Nephron (organoid): ENCODE measurements around the gene IL13RA2.
A peak's percentile ranks its signal among the peaks of the same experiment; 100 is the strongest.

Experiments
- H3K27ac Mint-ChIP-seq, 3 experiments: 2 replicates each; pipeline ENCODE4 v1.8.0; 2020; ENCODE audit warnings: mixed read lengths in 3 of 3, mild to moderate bottlenecking in 2 of 3, moderate library complexity in 1 of 3
- H3K27me3 Mint-ChIP-seq: 2 replicates; pipeline ENCODE4 v1.8.0; 2021; ENCODE audit warnings: low read depth, mild to moderate bottlenecking, moderate library complexity, mixed read lengths
- H3K36me3 Mint-ChIP-seq: 2 replicates; pipeline ENCODE4 v1.8.0; 2020; ENCODE audit warnings: low read depth, mixed read lengths
- H3K4me1 Mint-ChIP-seq: 2 replicates; pipeline ENCODE4 v1.8.0; 2020; ENCODE audit warnings: mixed read lengths
- H3K4me3 Mint-ChIP-seq, 3 experiments: 2 replicates each; pipeline ENCODE4 v1.8.0; 2020; ENCODE audit warnings: mild to moderate bottlenecking in 3 of 3, mixed read lengths in 3 of 3, moderate library complexity in 2 of 3
- H3K9me3 Mint-ChIP-seq: 2 replicates; pipeline ENCODE4 v1.8.0; 2020; ENCODE audit warnings: mixed read lengths
- TF ChIP-seq, protein P1 (sequence below), 3 experiments: fragments of 200-600 bp; sonication (generic); IDR thresholded peaks; one replicate each; pipeline ENCODE4 v1.5.0; 2021; ENCODE audit warnings: antibody characterized with exemption in 3 of 3; ENCODE audit not compliant: unreplicated experiment in 3 of 3

Gene IL13RA2

DNA sequence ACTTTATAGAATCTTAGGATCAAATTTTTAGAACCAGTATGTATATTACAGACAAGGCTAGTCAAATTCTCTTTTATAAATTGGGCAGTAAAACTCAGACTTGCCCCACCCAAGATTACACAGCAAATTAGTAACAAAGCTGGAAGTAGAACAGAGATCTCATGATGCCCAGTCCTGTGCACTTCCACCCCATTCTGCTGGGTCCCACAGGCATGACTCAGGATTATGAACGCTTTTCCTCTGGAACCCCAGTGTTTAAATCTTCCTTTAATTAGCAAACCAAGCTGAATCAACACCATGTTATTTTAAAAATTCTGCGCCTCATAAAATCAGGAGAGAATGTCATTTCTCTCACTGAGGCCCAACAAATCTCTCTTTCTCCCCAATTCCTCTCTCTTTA is 1.5 kb upstream of the IL13RA2 start:
- Mint-ChIP-seq H3K36me3 (no peaks in the 10 kb centered on the region), H3K4me3 (no peak overlapping the region), H3K9me3 (no peaks in the 10 kb centered on the region), H3K27me3 (no peaks in the 10 kb centered on the region), H3K4me1 (peaks cover 10% of the 10 kb centered on the region), H3K27ac (no peak overlapping the region)
- TF ChIP-seq, protein P1, sequence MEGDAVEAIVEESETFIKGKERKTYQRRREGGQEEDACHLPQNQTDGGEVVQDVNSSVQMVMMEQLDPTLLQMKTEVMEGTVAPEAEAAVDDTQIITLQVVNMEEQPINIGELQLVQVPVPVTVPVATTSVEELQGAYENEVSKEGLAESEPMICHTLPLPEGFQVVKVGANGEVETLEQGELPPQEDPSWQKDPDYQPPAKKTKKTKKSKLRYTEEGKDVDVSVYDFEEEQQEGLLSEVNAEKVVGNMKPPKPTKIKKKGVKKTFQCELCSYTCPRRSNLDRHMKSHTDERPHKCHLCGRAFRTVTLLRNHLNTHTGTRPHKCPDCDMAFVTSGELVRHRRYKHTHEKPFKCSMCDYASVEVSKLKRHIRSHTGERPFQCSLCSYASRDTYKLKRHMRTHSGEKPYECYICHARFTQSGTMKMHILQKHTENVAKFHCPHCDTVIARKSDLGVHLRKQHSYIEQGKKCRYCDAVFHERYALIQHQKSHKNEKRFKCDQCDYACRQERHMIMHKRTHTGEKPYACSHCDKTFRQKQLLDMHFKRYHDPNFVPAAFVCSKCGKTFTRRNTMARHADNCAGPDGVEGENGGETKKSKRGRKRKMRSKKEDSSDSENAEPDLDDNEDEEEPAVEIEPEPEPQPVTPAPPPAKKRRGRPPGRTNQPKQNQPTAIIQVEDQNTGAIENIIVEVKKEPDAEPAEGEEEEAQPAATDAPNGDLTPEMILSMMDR (IDR thresholded peaks at IDR 0.05; ENCODE audit: unreplicated experiment in 3 of 3): no peak

DNA sequence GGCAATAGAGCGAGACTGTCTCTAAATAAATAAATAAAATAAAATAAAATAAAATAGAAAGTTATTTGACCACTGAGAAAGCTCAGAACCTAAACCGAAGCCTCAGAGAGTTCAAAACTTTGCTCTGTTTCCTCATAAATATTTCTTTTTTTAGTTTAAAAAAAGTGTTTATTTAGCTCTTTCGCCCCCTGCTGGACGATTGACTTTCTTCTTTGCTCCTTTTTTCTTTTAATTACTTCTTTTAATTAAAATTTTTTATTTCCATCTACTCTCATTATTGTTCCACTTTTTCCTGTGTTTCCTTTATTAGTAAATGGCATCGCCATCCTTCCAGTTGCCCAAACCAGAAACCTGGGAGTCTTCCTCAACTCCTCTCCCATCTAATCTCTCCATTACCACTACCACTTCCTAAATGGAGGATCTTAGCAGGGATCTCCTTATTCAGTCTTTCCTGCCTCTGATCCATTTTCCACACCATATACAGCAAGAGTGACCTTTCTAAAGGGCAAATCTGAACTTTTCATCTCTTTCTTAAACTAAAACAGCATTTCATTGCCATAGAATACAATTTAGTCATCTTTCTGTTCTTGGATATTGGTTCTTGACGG is 728 bp upstream of the IL13RA2 start:
- peaks cover 8% of the 10 kb centered on the region for H3K4me1 Mint-ChIP-seq
- H3K27ac Mint-ChIP-seq: no peak overlapping the region
- TF ChIP-seq, protein P1 (IDR thresholded peaks at IDR 0.05; ENCODE audit: unreplicated experiment in 3 of 3): peak; percentile 16 to 53 (median 30)
- H3K27me3 Mint-ChIP-seq: no peaks in the 10 kb centered on the region
- H3K4me3 Mint-ChIP-seq: no peak overlapping the region
- H3K36me3 Mint-ChIP-seq: no peaks in the 10 kb centered on the region
- H3K9me3 Mint-ChIP-seq: no peaks in the 10 kb centered on the region

DNA sequence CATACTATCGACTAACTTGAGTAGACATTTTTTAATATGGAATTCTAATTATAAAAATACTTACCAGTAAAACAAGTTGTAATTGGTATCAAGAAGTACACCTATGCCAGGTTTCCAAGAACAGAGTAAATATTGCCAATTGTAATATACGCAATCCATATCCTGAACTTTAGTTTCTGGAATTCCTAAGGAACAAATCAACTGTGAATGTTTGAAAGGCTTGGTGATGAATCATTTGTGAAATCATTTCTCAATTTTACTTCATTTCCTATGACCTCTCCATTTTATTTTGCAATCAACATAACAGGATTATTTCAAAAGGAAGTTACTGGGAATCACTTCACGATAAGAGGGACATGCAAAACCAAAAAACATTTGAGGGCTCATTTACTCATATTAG is 3.7 kb downstream of the IL13RA2 start:
- Mint-ChIP-seq H3K27me3 (no peaks in the 10 kb centered on the region), H3K4me3 (no peak overlapping the region), H3K4me1 (no peaks in the 10 kb centered on the region), H3K27ac (no peak overlapping the region), H3K9me3 (no peaks in the 10 kb centered on the region), H3K36me3 (no peaks in the 10 kb centered on the region)
- TF ChIP-seq, protein P1 (IDR thresholded peaks at IDR 0.05; ENCODE audit: unreplicated experiment in 3 of 3): no peak

DNA sequence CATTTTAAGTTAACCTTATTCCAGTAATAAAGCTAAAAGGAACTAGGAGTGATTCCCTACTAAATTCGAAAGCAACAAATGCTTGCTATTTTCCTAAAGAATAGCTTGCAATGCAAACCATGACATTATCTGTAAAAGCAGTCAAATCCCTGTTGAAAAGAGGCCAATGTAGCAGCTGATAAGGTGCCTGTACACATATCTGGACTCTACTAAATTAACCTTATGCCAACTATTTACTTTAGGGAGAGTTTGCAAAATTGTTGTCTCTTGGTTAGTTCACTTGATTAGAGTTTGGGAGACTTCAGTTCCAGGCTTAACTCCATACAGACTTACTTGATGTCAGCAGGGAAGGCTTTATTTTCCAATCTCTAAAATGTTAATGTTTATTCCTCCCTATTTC is 6.0 kb downstream of the IL13RA2 start:
- no peaks in the 10 kb centered on the region for H3K36me3 Mint-ChIP-seq
- TF ChIP-seq, protein P1 (IDR thresholded peaks at IDR 0.05; ENCODE audit: unreplicated experiment in 3 of 3): no peak
- no peaks in the 10 kb centered on the region for H3K27me3 Mint-ChIP-seq
- no peak overlapping the region for H3K4me3 Mint-ChIP-seq
- H3K9me3 Mint-ChIP-seq: no peaks in the 10 kb centered on the region
- no peak overlapping the region for H3K27ac Mint-ChIP-seq
- H3K4me1 Mint-ChIP-seq: no peaks in the 10 kb centered on the region

DNA sequence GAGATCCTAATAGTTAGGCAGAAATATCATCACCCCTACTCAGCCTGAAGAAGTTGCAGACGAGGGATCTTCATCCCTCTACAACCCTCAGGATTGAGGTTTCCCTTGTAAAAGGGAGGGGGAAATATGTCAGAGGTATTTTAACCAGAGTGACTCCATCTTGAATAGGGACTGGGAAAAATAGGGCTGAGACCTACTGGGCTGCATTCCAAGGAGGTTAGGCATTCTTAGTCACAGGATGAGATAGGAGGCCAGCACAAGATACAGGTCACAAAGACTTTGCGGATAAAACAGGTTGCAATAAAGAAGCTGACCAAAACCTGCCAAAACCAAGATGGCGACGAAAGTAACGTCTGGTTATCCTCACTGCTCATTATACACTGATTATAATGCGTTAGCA is 17.5 kb downstream of the IL13RA2 start:
- Mint-ChIP-seq H3K36me3 (no peaks in the 10 kb centered on the region), H3K9me3 (peaks cover 10% of the 10 kb centered on the region), H3K4me1 (no peaks in the 10 kb centered on the region), H3K27me3 (peaks cover 21% of the 10 kb centered on the region), H3K4me3 (no peak overlapping the region), H3K27ac (no peak overlapping the region)
- TF ChIP-seq, protein P1 (IDR thresholded peaks at IDR 0.05; ENCODE audit: unreplicated experiment in 3 of 3): no peak

DNA sequence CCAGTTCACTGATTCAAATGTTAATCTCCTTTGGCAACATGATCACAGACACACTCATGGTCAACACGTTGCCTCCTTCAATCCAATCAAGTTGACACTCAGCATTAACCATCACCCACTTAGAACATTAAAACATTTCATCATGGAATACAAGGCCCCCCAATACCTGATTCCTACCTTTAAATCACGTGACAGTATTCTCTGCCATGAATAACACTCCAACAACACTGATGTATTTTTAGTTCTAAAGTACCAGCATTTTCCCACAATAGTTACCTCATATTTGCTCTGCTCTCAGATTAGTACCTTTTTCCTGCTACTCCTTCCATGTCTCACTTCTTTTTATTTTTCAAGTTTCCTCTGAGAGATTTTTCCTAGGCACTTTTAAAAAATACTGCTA is 19.6 kb downstream of the IL13RA2 start:
- Mint-ChIP-seq H3K4me3 (no peak overlapping the region), H3K4me1 (no peaks in the 10 kb centered on the region), H3K27ac (no peak overlapping the region), H3K36me3 (no peaks in the 10 kb centered on the region), H3K27me3 (peaks cover 21% of the 10 kb centered on the region), H3K9me3 (peaks cover 10% of the 10 kb centered on the region)
- TF ChIP-seq, protein P1 (IDR thresholded peaks at IDR 0.05; ENCODE audit: unreplicated experiment in 3 of 3): no peak
